ENCODE results near the gene DENND2C. TPM values are rescaled to one million over a fixed set of nuclear protein-coding genes. Genes with fewer than 3 reads are reported as not detected.

DENND2C gene
- total and polyA plus RNA-seq, 8 donors = 3.2 to 5.4 (median 4.9) TPM

- Histone ChIP-seq H3K27me3 (no peaks in the 10 kb centered on the region), H3K36me3 (peaks cover 0 to 67% of the 10 kb centered on the region in 2 donors), H3K9me3 (no peaks in the 10 kb centered on the region), H3K27ac (peak overlapping the region; percentile 86 to 94), H3K4me1 (peaks cover 14 to 23% of the 10 kb centered on the region in 2 donors), H3K4me3 (peak overlapping the region; percentile 66 to 77)
- DNase-seq (peak in 2 of 4 donors; percentile 2 to 5), ATAC-seq (peak; percentile 10)
- TF ChIP-seq CTCF (IDR thresholded peaks at IDR 0.05) = no peak
- intact Hi-C loops (cut with DNase I) = no loop called here
These were observed 46.1 kb upstream of the DENND2C start for GRCh38 chr1:114715952-114716303.

DNA sequence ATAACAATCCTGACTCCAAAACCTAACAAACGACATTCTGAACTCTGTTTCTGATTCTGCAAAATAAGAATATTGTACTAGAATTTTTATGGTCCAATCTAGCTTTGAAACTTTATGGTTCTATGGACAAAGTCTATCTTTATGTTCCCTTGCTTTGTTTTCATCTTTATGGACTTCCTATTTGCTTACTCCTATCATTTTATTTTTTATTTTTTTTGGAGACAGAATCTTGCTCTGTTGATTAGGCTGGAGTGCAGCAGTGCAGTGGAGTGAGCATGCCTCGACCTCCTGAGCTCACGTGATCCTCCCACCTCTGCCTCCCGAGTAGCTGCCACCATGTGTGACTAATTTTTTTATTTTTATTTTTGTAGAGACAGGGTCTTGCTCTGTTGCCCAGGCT, 43.1 kb upstream of the DENND2C start:
- H3K27ac ChIP-seq = no peak overlapping the region
- no peak for ATAC-seq
- peaks cover 14 to 23% of the 10 kb centered on the region in 2 donors for H3K4me1 ChIP-seq
- intact Hi-C loops (cut with DNase I) = no loop called here
- no peak for DNase-seq
- no peak overlapping the region for H3K4me3 ChIP-seq
- no peak for TF ChIP-seq CTCF (IDR thresholded peaks at IDR 0.05)
- H3K9me3 ChIP-seq = no peaks in the 10 kb centered on the region
- H3K27me3 ChIP-seq = no peaks in the 10 kb centered on the region
- H3K36me3 ChIP-seq = peaks cover 0 to 66% of the 10 kb centered on the region in 2 donors

DNA sequence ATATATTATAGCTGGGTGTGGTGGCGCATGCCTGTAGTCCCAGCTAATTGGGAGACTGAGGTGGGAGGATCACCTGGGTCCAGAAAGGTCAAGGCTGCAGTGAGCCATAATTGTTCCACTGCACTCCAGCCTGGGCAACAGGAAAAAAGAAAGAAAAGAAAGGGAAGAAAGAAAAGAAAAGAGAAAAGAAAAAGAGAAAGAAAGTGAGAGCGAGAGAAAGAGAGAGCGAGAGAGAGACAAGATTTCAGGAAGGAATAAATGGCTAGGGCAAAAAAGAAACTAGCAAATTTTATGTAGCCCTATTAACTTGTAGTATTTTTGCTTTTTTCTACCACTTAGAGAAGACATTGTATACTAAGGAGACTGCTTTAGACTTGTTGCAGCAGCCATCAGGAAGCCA, 40.5 kb upstream of the DENND2C start:
- Histone ChIP-seq H3K4me1 (peaks cover 9 to 11% of the 10 kb centered on the region in 2 donors), H3K36me3 (peaks cover 0 to 87% of the 10 kb centered on the region in 2 donors), H3K27me3 (no peaks in the 10 kb centered on the region), H3K9me3 (no peaks in the 10 kb centered on the region), H3K27ac (no peak overlapping the region), H3K4me3 (no peak overlapping the region)
- ATAC-seq = no peak
- DNase-seq = no peak
- no peak for TF ChIP-seq CTCF (IDR thresholded peaks at IDR 0.05)
- intact Hi-C loops (cut with DNase I) = no loop called here

DNA sequence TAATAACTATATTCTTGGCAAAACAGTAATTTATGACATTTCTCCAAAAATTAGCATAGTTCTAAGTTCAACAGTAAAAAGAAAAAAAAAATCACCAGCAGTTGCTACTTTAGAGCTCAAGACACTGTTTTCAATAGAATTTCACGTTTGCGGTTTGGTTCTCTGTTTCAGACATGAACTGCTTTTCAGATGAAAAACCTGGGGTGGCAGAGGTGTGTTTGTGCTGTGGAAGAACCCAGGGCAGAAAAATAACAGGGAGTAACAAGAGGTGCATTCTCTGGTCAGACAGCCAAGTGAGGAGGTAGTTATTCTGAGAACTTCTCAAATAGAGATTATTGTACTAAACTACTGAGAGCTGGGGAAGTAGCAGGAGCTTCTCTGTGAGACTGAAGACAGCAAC, 37.8 kb upstream of the DENND2C start:
- Histone ChIP-seq H3K4me3 (no peak overlapping the region), H3K4me1 (no peaks in the 10 kb centered on the region), H3K9me3 (no peaks in the 10 kb centered on the region), H3K36me3 (peaks cover 0 to 73% of the 10 kb centered on the region in 2 donors), H3K27me3 (no peaks in the 10 kb centered on the region), H3K27ac (no peak overlapping the region)
- no peak for TF ChIP-seq CTCF (IDR thresholded peaks at IDR 0.05)
- ATAC-seq (no peak), DNase-seq (no peak)
- intact Hi-C loops (cut with DNase I) = no loop called here

GRCh38 chr1:114703242-114703641, 33.4 kb upstream of the DENND2C start:
- Histone ChIP-seq H3K4me1 (no peaks in the 10 kb centered on the region), H3K4me3 (no peak overlapping the region), H3K27me3 (no peaks in the 10 kb centered on the region), H3K9me3 (no peaks in the 10 kb centered on the region), H3K36me3 (peaks cover 0 to 31% of the 10 kb centered on the region in 2 donors), H3K27ac (no peak overlapping the region)
- intact Hi-C loops (cut with DNase I) = no loop called here
- no peak for TF ChIP-seq CTCF (IDR thresholded peaks at IDR 0.05)
- DNase-seq = no peak
- no peak for ATAC-seq

Data from left lung (tissue), 10 donors.